Psoas muscle (tissue), 8 donors: ENCODE data around the gene KIF17. TPM values are rescaled to one million over a fixed set of nuclear protein-coding genes. Genes with fewer than 3 reads are reported as not detected.
A peak's percentile ranks its signal among the peaks of the same experiment; 100 is the strongest.

Experiments used
- ATAC-seq, 4 donors: fragments of 200-7000 bp; cut with Tn5 transposase; one replicate each; pipeline ENCODE4 v1.9.1; 2020; ENCODE audit warnings: moderate library complexity in 3 of 4, mild to moderate bottlenecking in 2 of 4
- DNase-seq, 2 donors: peaks; one replicate each; pipeline ENCODE4 v3.0.0-alpha.2; 2020
- H3K27ac ChIP-seq: fragments of 200-600 bp; one replicate; pipeline ENCODE4 v1.8.0; 2022
- H3K27me3 ChIP-seq, 3 donors: fragments of 200-600 bp in 1 of 3; one replicate each; pipeline versions ENCODE4 v1.6.1 to v1.8.0; 2013 to 2022; ENCODE audit warnings: low read length in 2 of 3, mild to moderate bottlenecking in 2 of 3, moderate library complexity in 1 of 3; ENCODE audit not compliant: insufficient read depth in 3 of 3
- H3K36me3 ChIP-seq, 2 donors: fragments of 200-600 bp in 1 of 2; one replicate each; pipeline versions ENCODE4 v1.6.1 to v1.8.0; 2013 to 2022; ENCODE audit warnings: low read depth in 1 of 2, mild to moderate bottlenecking in 1 of 2, moderate library complexity in 1 of 2; ENCODE audit not compliant: insufficient read depth in 1 of 2
- H3K4me1 ChIP-seq: fragments of 200-600 bp; one replicate; pipeline ENCODE4 v1.8.0; 2022
- H3K4me3 ChIP-seq: fragments of 200-600 bp; one replicate; pipeline ENCODE4 v1.8.0; 2022; ENCODE audit warnings: mild to moderate bottlenecking
- H3K9me3 ChIP-seq: fragments of 200-600 bp; one replicate; pipeline ENCODE4 v1.8.0; 2022
- CTCF ChIP-seq: fragments of 200-600 bp; IDR thresholded peaks from one replicate; pipeline ENCODE4 v1.8.0; 2022; ENCODE audit warnings: antibody characterized with exemption
- WGBS, 3 donors: extraction: QIAGEN DNeasy Blood & Tissue Kit; methylation state at CpG; one replicate each; pipeline versions ENCODE4 v1.1.6 to v1.1.7; 2013; 5-methylcytosine and 5-hydroxymethylcytosine counted together
- intact Hi-C, 2 donors: fragments of 100-400 bp; cut with DNase I; formaldehyde crosslinking; loops; one replicate each; pipeline versions ENCODE4 v1.11.0 to v1.14.2; 2022
- polyA plus RNA-seq, 3 donors: library from polyadenylated mRNA; stranded (reverse); fragments of 200-250 nt; gene quantifications; one replicate each; pipeline ENCODE4 v1.2.3, GENCODE V29; 2013
- total RNA-seq, 4 donors: library from RNA; stranded (reverse); fragmentation: NEBNext Ultra II Directional in 2 of 4; extraction: Animal tissue kit (Norgen Biotek cat#: 25700) in 2 of 4; gene quantifications; one replicate each; pipeline versions ENCODE4 v1.2.1 to v1.2.4, GENCODE V29; 2021 to 2023
- donor health status: healthy with polysubstance abuse.
- donor health status: DM: no; HTN: no; CAD: no; lungs with moderate emphysema.
- donor health status: Bipolar disorder and iron deficiency.
- donor health status: healthy.
- donor health status: DM: yes; HTN: yes; CAD: no.
- donor health status: DM: no; HTN: no; CAD: no.
- donor health status: DM: no; HTN: no; CAD: no.
- donor health status: DM: yes; HTN: yes; CAD: no.

Gene KIF17
- total and polyA plus RNA-seq, 7 donors = 1.1 to 3.4 (median 1.5) TPM

GRCh38 chr1:20634065-20634593, 83.7 kb downstream of the KIF17 start:
- no peaks in the 10 kb centered on the region for H3K9me3 ChIP-seq
- H3K27ac ChIP-seq = peak overlapping the region; percentile 96
- H3K27me3 ChIP-seq = no peaks in the 10 kb centered on the region
- peak in 2 of 4 donors; percentile 0 to 1 for ATAC-seq
- 1 to 3% (median 2%) methylated on average over 11 of the region's 11 CpGs for WGBS, 3 donors
- intact Hi-C loops = loop anchor here (5.0 kb wide), 2 partner anchors 57 to 112 kb away; no protein-coding TSS in a partner anchor
- peaks cover 19% of the 10 kb centered on the region for H3K4me1 ChIP-seq
- DNase-seq = no peak
- H3K4me3 ChIP-seq = peak overlapping the region; percentile 88
- TF ChIP-seq CTCF = no peak
- H3K36me3 ChIP-seq = peaks cover 0 to 22% of the 10 kb centered on the region in 2 donors

GRCh38 chr1:20633190-20634064, 84.4 kb downstream of the KIF17 start, which contains the start of gene PINK1:
TSS of gene PINK1 (plus strand) at chr1:20633458. CDS start at chr1:20633549, 91 bp downstream.
- 1 to 2% (median 1%) methylated on average over 71 to 93 of the region's 93 CpGs for WGBS, 3 donors
- Histone ChIP-seq H3K4me1 (peaks cover 19% of the 10 kb centered on the region), H3K27me3 (no peaks in the 10 kb centered on the region), H3K27ac (peak within 1 kb of the TSS; percentile 96), H3K9me3 (no peaks in the 10 kb centered on the region), H3K4me3 (peak within 1 kb of the TSS; percentile 88), H3K36me3 (peaks cover 0 to 15% of the 10 kb centered on the region in 2 donors)
- intact Hi-C loops = loop anchor here (1.0 to 5.0 kb wide), 3 partner anchors 56 to 111 kb away; no protein-coding TSS in a partner anchor
- peak; percentile 83 to 90 (median 86) for ATAC-seq
- TF ChIP-seq CTCF = peak; percentile 99
- DNase-seq = peak; percentile 79 to 89

GRCh38 chr1:20632386-20632785, 85.4 kb downstream of the KIF17 start:
- Histone ChIP-seq H3K4me1 (peaks cover 19% of the 10 kb centered on the region), H3K36me3 (peaks cover 0 to 4% of the 10 kb centered on the region in 2 donors), H3K9me3 (no peaks in the 10 kb centered on the region), H3K27me3 (no peaks in the 10 kb centered on the region), H3K4me3 (no peak overlapping the region), H3K27ac (no peak overlapping the region)
- intact Hi-C loops = loop anchor here (5.0 kb wide), 2 partner anchors 55 to 110 kb away; no protein-coding TSS in a partner anchor
- WGBS, 3 donors = 85 to 88% (median 85%) methylated on average over 3 of the region's 3 CpGs
- no peak for DNase-seq
- no peak for TF ChIP-seq CTCF
- no peak for ATAC-seq

GRCh38 chr1:20630729-20631128, 87.1 kb downstream of the KIF17 start:
- TF ChIP-seq CTCF = no peak
- DNase-seq (no peak), ATAC-seq (no peak)
- Histone ChIP-seq H3K4me1 (peaks cover 12% of the 10 kb centered on the region), H3K27me3 (no peaks in the 10 kb centered on the region), H3K9me3 (no peaks in the 10 kb centered on the region), H3K36me3 (no peaks in the 10 kb centered on the region), H3K27ac (no peak overlapping the region), H3K4me3 (no peak overlapping the region)
- intact Hi-C loops = loop anchor here (5.0 kb wide), 2 partner anchors 53 to 108 kb away; no protein-coding TSS in a partner anchor
- WGBS, 3 donors = 32 to 41% (median 36%) methylated on average over 4 of the region's 4 CpGs
